Liver (tissue), 9 donors: ENCODE results near the gene HUS1. TPM values are rescaled to one million over a fixed set of nuclear protein-coding genes. Genes with fewer than 3 reads are reported as not detected.

Source experiments
- DNase-seq: peaks from one replicate; pipeline ENCODE4 v3.0.0-alpha.2; 2017; ENCODE audit warnings: low spot score
- H3K27ac ChIP-seq, 2 donors: one replicate each; pipeline ENCODE4 v1.7.0; 2013; ENCODE audit warnings: inconsistent platforms in 2 of 2, low read length in 2 of 2, control low read depth in 1 of 2, low read depth in 1 of 2, mild to moderate bottlenecking in 1 of 2
- H3K27me3 ChIP-seq, 4 donors: one replicate each; pipeline versions ENCODE4 v1.6.1 to v1.7.0; 2013; ENCODE audit warnings: low read length in 3 of 4, inconsistent platforms in 1 of 4, mild to moderate bottlenecking in 1 of 4, moderate library complexity in 1 of 4; ENCODE audit not compliant: control insufficient read depth in 4 of 4, insufficient read depth in 4 of 4
- H3K36me3 ChIP-seq, 4 donors: one replicate each; pipeline versions ENCODE4 v1.6.1 to v1.7.0; 2013; ENCODE audit warnings: low read length in 3 of 4, mild to moderate bottlenecking in 3 of 4, low read depth in 1 of 4, moderate library complexity in 1 of 4; ENCODE audit not compliant: control insufficient read depth in 4 of 4, insufficient read depth in 3 of 4
- H3K4me1 ChIP-seq, 4 donors: one replicate each; pipeline versions ENCODE4 v1.6.1 to v1.7.0; 2013; ENCODE audit warnings: low read length in 3 of 4, mild to moderate bottlenecking in 3 of 4, moderate library complexity in 1 of 4; ENCODE audit not compliant: control insufficient read depth in 4 of 4, insufficient read depth in 4 of 4
- H3K4me3 ChIP-seq, 3 donors: one replicate each; pipeline versions ENCODE4 v1.6.1 to v1.7.0; 2013; ENCODE audit warnings: low read length in 3 of 3, control low read depth in 1 of 3, low read depth in 1 of 3, mild to moderate bottlenecking in 1 of 3
- H3K9ac ChIP-seq, 2 donors: one replicate each; pipeline ENCODE4 v1.7.0; 2013; ENCODE audit warnings: low read length in 2 of 2, mild to moderate bottlenecking in 2 of 2, moderate library complexity in 2 of 2, control low read depth in 1 of 2, low read depth in 1 of 2
- H3K9me3 ChIP-seq, 4 donors: one replicate each; pipeline versions ENCODE4 v1.6.1 to v1.7.0; 2013; ENCODE audit warnings: low read length in 3 of 4; ENCODE audit not compliant: control insufficient read depth in 4 of 4
- EGR1 ChIP-seq, 2 donors: IDR thresholded peaks; 2 replicates each; pipeline ENCODE4 v1.6.1; 2016 to 2018; ENCODE audit warnings: antibody characterized with exemption in 2 of 2, low read depth in 2 of 2
- FOXA1 ChIP-seq: IDR thresholded peaks from 2 replicates; pipeline ENCODE4 v1.6.1; 2016; ENCODE audit warnings: antibody characterized with exemption
- FOXA2 ChIP-seq: IDR thresholded peaks from 2 replicates; pipeline ENCODE4 v1.6.1; 2016; ENCODE audit warnings: antibody characterized with exemption
- GABPA ChIP-seq, 2 donors: IDR thresholded peaks in 1 of 2; conservative IDR thresholded peaks in 1 of 2; 2 replicates each; pipeline ENCODE4 v1.6.1; 2016; ENCODE audit warnings: antibody characterized with exemption in 2 of 2, mild to moderate bottlenecking in 1 of 2, moderate library complexity in 1 of 2
- HNF4A ChIP-seq, 2 donors: conservative IDR thresholded peaks; 2 replicates each; pipeline ENCODE4 v1.6.1; 2016; ENCODE audit warnings: antibody characterized with exemption in 2 of 2, mild to moderate bottlenecking in 2 of 2
- HNF4G ChIP-seq: IDR thresholded peaks from 2 replicates; pipeline ENCODE4 v1.6.1; 2016; ENCODE audit warnings: antibody characterized with exemption
- JUND ChIP-seq, 2 donors: IDR thresholded peaks; 2 replicates each; pipeline ENCODE4 v1.6.1; 2016; ENCODE audit warnings: antibody characterized with exemption in 2 of 2
- MAX ChIP-seq: IDR thresholded peaks from 2 replicates; pipeline ENCODE4 v1.6.1; 2016; ENCODE audit warnings: antibody characterized with exemption
- NR2F2 ChIP-seq: IDR thresholded peaks from 2 replicates; pipeline ENCODE4 v1.6.1; 2016; ENCODE audit warnings: antibody characterized with exemption
- RAD21 ChIP-seq, 2 donors: IDR thresholded peaks; 2 replicates each; pipeline ENCODE4 v1.6.1; 2016; ENCODE audit warnings: antibody characterized with exemption in 2 of 2, mild to moderate bottlenecking in 2 of 2
- RXRA ChIP-seq, 2 donors: IDR thresholded peaks; 2 replicates each; pipeline ENCODE4 v1.6.1; 2017 to 2018; ENCODE audit warnings: antibody characterized with exemption in 2 of 2, mild to moderate bottlenecking in 1 of 2
- SP1 ChIP-seq: IDR thresholded peaks from 2 replicates; pipeline ENCODE4 v1.6.1; 2018; ENCODE audit warnings: antibody characterized with exemption, mild to moderate bottlenecking
- TAF1 ChIP-seq: conservative IDR thresholded peaks from 2 replicates; pipeline ENCODE4 v1.6.1; 2016; ENCODE audit warnings: antibody characterized with exemption, mild to moderate bottlenecking
- YY1 ChIP-seq: IDR thresholded peaks from 2 replicates; pipeline ENCODE4 v1.6.1; 2016; ENCODE audit warnings: antibody characterized with exemption, mild to moderate bottlenecking
- ZBTB33 ChIP-seq: IDR thresholded peaks from 2 replicates; pipeline ENCODE4 v1.6.1; 2016; ENCODE audit warnings: antibody characterized with exemption
- WGBS: extraction: QIAGEN DNeasy Blood & Tissue Kit; methylation state at CpG from one replicate; pipeline ENCODE4 v1.1.7; 2013; 5-methylcytosine and 5-hydroxymethylcytosine counted together
- polyA plus RNA-seq, 2 donors: library from polyadenylated mRNA; stranded (reverse) in 1 of 2; unstranded in 1 of 2; fragments of 200-250 nt in 1 of 2; fragments of >200 nt in 1 of 2; fragmentation: Nextera tagmentation in 1 of 2; extraction: Ambion mirVana in 1 of 2; gene quantifications; one replicate each; pipeline versions ENCODE4 v1.2.1 to v1.2.3, GENCODE V29; 2013 to 2015
- total RNA-seq, 2 donors: library from RNA; depleted of rRNA; stranded (reverse); fragments of >200 nt; gene quantifications; one replicate each; pipeline ENCODE4 v1.2.3, GENCODE V29; 2014
- TF ChIP-seq, protein P1 (sequence below): IDR thresholded peaks from 2 replicates; pipeline ENCODE4 v1.6.1; 2016; ENCODE audit warnings: antibody characterized with exemption
- TF ChIP-seq, protein P2 (sequence below): IDR thresholded peaks from 2 replicates; pipeline ENCODE4 v1.6.1; 2016; ENCODE audit warnings: antibody characterized with exemption, mild to moderate bottlenecking
- donor health status: healthy.
- donor health status: healthy.
- donor health status: healthy.
- donor health status: healthy.
- donor health status: healthy.

The HUS1 gene
- total and polyA plus RNA-seq, 4 donors: 9.2 to 39.0 (median 18.4) TPM

DNA sequence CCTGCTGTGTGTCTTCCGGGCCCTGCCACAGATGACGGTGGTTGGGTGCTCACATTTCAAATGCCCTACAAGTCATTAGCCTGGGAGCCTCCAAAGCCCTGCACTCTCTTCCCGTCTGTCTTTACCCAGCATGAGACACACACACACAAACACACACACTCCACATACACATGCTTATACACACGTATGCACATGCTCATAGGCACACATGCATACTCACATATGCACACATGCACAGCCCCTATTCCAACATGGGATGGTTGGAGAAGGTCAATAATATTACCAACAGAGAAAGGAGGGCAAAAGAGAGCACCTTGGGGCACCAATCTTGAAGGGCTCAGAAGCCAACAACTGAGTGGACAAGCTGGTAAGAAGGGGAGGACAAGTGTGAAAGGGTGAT is 30.5 kb upstream of the HUS1 start:
- H3K9ac ChIP-seq: no peak overlapping the region
- no peaks in the 10 kb centered on the region for H3K27me3 ChIP-seq
- no peak for TF ChIP-seq FOXA2
- TF ChIP-seq, protein P1, sequence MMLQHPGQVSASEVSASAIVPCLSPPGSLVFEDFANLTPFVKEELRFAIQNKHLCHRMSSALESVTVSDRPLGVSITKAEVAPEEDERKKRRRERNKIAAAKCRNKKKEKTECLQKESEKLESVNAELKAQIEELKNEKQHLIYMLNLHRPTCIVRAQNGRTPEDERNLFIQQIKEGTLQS: no peak
- TF ChIP-seq RXRA (IDR thresholded peaks at IDR 0.05): no peak
- no peak for TF ChIP-seq MAX
- TF ChIP-seq SP1: no peak
- TF ChIP-seq HNF4A (conservative IDR thresholded peaks at IDR 0.05): no peak
- no peak for TF ChIP-seq HNF4G
- no peak for TF ChIP-seq ZBTB33
- no peak for TF ChIP-seq YY1
- TF ChIP-seq, protein P2, sequence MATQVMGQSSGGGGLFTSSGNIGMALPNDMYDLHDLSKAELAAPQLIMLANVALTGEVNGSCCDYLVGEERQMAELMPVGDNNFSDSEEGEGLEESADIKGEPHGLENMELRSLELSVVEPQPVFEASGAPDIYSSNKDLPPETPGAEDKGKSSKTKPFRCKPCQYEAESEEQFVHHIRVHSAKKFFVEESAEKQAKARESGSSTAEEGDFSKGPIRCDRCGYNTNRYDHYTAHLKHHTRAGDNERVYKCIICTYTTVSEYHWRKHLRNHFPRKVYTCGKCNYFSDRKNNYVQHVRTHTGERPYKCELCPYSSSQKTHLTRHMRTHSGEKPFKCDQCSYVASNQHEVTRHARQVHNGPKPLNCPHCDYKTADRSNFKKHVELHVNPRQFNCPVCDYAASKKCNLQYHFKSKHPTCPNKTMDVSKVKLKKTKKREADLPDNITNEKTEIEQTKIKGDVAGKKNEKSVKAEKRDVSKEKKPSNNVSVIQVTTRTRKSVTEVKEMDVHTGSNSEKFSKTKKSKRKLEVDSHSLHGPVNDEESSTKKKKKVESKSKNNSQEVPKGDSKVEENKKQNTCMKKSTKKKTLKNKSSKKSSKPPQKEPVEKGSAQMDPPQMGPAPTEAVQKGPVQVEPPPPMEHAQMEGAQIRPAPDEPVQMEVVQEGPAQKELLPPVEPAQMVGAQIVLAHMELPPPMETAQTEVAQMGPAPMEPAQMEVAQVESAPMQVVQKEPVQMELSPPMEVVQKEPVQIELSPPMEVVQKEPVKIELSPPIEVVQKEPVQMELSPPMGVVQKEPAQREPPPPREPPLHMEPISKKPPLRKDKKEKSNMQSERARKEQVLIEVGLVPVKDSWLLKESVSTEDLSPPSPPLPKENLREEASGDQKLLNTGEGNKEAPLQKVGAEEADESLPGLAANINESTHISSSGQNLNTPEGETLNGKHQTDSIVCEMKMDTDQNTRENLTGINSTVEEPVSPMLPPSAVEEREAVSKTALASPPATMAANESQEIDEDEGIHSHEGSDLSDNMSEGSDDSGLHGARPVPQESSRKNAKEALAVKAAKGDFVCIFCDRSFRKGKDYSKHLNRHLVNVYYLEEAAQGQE: no peak
- TF ChIP-seq FOXA1: no peak
- no peak for TF ChIP-seq TAF1
- DNase-seq: no peak
- H3K4me1 ChIP-seq: no peaks in the 10 kb centered on the region
- H3K9me3 ChIP-seq: no peaks in the 10 kb centered on the region
- no peak overlapping the region for H3K27ac ChIP-seq
- H3K36me3 ChIP-seq: no peaks in the 10 kb centered on the region
- no peak overlapping the region for H3K4me3 ChIP-seq
- WGBS: 89% methylated on average over 4 of the region's 4 CpGs

- no peak for DNase-seq
- Histone ChIP-seq H3K36me3 (no peaks in the 10 kb centered on the region), H3K27ac (no peak overlapping the region), H3K9me3 (no peaks in the 10 kb centered on the region), H3K27me3 (no peaks in the 10 kb centered on the region), H3K9ac (no peak overlapping the region), H3K4me3 (no peak overlapping the region), H3K4me1 (no peaks in the 10 kb centered on the region)
- TF ChIP-seq GABPA (IDR thresholded peaks at IDR 0.05 in 1 of 2, conservative IDR thresholded peaks at IDR 0.05 in 1 of 2) (no peak), YY1 (no peak), FOXA2 (no peak), HNF4A (conservative IDR thresholded peaks at IDR 0.05) (no peak), RAD21 (IDR thresholded peaks at IDR 0.05) (no peak), ZBTB33 (no peak), SP1 (no peak), EGR1 (IDR thresholded peaks at IDR 0.05; ENCODE audit: low read depth in 2 of 2) (no peak), HNF4G (no peak), NR2F2 (no peak), JUND (IDR thresholded peaks at IDR 0.05) (no peak)
- TF ChIP-seq, protein P2: no peak
- TF ChIP-seq, protein P1: no peak
- WGBS: 84% methylated on average over 4 of the region's 4 CpGs
Observed at GRCh38 chr7:48009257-48009656, 29.8 kb upstream of the HUS1 start.
